ENCODE measurements around the gene PIM1.
A peak's percentile ranks its signal among the peaks of the same experiment; 100 is the strongest.
"Not testable (repeated sequence)": the region's sequence is repeated elsewhere in the genome, so short reads cannot be mapped to it uniquely, and the experiment has no call there.

PIM1 gene

GRCh38 chr6:37169496-37170272 lies at the start of gene PIM1:
TSS of gene PIM1 (plus strand) at chr6:37170152. CDS start at chr6:37170576, 424 bp downstream.
- peak; percentile 99 for DNase-seq (ENCODE audit: low spot score)

GRCh38 chr6:37121556-37121955 lies 48.4 kb upstream of the PIM1 start:
- no peak for DNase-seq (ENCODE audit: low spot score)

- DNase-seq (ENCODE audit: low spot score) = no peak
Observed at GRCh38 chr6:37122861-37123260, 47.1 kb upstream of the PIM1 start.

DNA sequence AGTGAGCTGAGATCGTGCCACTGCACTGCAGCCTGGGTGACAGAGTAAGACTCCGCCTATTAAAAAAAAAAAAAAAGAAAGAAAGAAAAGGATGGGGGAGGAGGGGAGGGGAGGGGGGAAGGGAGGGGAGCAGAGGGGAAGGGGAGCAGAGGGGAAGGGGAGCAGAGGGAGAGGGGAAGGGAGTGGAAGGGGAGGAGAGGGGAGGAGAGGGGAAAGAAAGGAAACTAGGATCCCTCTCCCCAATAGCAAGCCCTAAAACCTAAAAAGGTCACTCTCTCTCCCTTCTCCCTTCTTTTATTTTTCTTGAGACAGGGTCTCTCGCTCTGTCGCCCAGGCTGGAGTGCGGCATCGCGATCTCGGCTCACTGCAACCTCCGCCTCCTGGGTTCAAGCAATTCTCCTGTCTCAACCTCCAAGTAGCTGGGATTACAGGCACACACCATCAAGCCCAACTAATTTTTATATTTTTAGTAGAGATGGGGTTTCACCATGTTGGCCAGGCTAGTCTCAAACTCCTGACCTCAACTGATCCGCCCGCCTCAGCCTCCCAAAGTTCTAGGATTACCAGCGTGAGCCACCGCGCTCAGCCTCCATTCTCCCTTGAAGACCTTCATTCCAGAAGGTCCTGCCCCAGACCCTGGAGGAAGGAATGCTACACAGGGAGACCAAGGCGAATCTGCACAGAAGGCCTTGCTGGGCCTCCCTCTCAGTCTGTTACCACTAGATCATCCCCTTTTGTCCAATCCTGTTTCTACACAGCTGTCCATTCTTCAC lies 45.8 kb upstream of the PIM1 start:
- DNase-seq (ENCODE audit: low spot score) = no peak

GRCh38 chr6:37125774-37126492 lies 44.0 kb upstream of the PIM1 start:
- DNase-seq (ENCODE audit: low spot score) = no peak

GRCh38 chr6:37126493-37126958 lies 43.4 kb upstream of the PIM1 start:
- DNase-seq (ENCODE audit: low spot score) = no peak

- no peak for DNase-seq (ENCODE audit: low spot score)
Observed at GRCh38 chr6:37126961-37127616, 42.9 kb upstream of the PIM1 start.

- peak; percentile 71 for DNase-seq (ENCODE audit: low spot score)
Observed at GRCh38 chr6:37127961-37128862, 41.7 kb upstream of the PIM1 start.

DNA sequence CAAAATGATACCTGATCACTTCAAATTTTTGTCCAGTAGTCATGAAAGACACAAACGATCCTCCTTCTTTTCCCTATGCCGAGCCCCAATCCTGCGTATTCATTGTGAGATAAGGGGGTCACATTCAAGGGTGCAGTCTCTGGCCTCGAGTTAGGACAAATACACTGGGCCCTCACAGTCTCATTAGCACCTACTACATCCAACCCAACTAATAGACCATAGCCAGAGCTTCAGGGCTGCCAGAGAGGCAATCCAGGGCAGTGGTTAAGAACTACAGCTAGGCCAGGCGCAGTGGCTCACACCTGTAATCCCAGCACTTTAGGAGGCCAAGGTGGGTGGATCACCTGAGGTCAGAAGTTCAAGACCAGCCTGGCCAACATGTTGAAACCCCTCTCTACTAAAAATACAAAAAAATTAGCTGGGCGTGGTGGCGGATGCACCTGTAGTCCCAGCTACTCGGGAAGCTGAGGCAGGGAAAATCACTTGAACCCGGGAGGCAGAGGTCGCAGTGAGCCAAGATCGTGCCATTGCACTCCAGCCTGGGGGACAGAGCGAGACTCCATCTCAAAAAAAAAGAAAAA lies 41.0 kb upstream of the PIM1 start:
- DNase-seq (ENCODE audit: low spot score) = not testable (repeated sequence)

GRCh38 chr6:37129566-37129965 lies 40.4 kb upstream of the PIM1 start:
- DNase-seq (ENCODE audit: low spot score) = no peak

GRCh38 chr6:37130704-37131103 lies 39.2 kb upstream of the PIM1 start:
- DNase-seq (ENCODE audit: low spot score) = no peak

GRCh38 chr6:37131104-37131959 lies 38.6 kb upstream of the PIM1 start:
- no peak for DNase-seq (ENCODE audit: low spot score)

GRCh38 chr6:37131960-37132253 lies 38.0 kb upstream of the PIM1 start:
- no peak for DNase-seq (ENCODE audit: low spot score)

DNA sequence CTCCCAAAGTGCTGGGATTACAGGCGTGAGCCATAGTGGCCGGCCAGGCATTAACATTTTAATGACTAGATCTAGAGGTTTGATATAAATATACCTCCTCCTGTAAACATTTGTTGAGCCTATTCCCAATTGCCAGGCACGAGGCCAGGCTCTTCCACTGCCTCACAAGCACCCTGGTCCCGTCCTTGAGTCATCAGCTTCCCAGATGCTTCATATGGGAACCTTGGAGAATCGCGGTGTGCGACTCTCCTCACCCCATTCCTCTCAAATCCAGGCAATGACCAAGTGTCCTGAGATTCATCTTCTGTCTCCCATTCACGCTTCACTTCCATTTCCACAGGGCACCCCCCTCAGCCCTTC lies 35.9 kb upstream of the PIM1 start:
- DNase-seq (ENCODE audit: low spot score) = no peak

DNA sequence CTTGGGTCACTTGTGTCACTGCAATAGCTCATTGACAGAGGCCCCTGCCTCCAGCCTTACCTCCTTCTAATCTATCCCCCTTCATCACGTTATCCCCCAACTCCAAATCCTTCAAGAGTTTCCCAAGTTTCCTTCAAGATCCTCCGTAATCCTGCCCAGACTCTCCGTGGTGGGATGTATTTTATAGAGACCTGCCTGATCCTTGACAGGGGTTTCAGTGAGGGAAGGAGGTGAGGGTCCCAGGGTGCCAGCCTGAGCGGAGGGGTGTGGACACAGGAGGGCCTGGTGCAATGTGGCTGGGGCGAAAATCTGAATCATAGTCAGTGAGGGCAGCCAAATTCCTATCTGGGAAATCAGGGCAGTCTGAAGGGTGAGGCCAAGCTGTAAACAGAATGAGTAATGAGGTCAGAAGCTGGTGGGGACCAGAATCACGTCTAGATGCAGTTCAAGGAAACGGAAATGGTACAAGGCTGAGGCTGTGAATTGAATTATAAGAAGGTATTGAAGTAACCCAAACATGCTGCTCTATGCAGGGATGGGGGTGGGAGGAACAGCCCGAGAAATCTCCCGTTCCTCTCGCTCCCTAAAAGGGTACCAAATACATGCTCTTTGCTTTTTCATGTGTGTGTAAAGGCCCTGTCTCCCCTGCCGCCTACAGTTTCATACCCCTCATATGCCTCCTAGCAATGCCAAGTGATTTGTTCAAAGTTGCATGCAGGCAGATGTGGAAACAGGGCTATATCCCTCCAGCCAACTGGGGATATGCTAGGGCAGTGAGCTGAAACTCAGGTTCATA lies 35.4 kb upstream of the PIM1 start:
- peak; percentile 79 for DNase-seq (ENCODE audit: low spot score)

DNA sequence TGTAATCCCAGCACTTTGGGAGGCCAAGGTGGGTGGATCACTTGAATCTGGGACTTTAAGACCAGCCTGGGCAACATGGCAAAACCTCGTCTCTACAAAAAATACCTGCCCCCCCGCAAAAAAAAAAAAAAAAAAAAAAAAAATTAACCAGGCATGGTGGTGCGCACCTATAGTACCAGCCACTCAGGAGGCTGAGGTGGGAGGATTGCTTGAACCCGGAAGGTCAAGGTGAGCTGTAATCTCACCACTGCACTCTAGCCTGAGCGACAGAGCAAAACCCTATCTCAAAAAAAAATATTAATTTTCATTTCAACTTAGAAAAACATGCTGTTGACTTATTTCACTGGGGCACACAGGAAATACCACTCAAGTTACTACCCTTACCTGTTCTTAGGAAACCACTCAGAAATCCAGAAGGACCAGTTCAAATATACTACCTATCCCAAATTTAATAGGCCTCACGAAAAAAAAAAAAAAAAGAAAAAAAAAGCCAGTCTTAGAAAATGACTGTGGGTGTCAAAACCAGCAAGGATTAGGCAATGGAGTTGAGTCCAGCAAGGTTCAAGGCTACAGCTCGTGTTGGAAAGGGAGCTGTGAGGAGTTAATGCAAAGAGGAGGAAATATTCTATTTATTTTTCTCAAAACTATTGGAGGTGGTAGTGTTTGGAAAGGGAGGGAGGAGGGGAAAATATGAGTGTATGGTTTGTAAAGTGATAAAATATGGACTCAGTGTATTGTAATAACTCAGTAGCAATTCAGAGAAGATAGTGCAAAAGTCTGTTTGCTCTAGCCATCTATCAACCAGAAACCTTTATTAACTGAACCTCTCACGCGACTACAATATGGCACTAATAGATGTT lies 33.9 kb upstream of the PIM1 start:
- DNase-seq (ENCODE audit: low spot score) = no peak

DNA sequence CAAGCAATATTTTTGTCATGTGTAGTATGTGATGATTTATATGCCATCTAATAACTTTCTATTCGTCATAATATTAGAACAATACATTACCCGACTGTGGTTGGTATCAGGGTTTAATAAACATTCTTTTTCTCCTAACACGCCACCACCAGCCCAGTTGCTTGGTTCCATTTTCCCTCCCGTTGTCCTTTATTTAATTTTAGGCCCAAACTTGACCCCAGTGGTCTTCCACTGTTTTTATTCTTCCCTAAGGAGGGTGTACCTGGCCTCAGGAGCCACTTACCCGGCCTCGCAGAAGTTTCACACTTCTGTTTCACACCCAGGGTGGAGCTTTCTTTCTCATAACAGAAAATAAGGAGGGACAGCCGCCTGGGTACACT lies 33.1 kb upstream of the PIM1 start:
- DNase-seq (ENCODE audit: low spot score) = no peak
